ENCODE measurements around the gene FOXO1. TPM values are rescaled to one million over a fixed set of nuclear protein-coding genes. Genes with fewer than 3 reads are reported as not detected.

FOXO1 gene
- total RNA-seq, 1 donor from 2014 or later, result 13.2 TPM

DNA sequence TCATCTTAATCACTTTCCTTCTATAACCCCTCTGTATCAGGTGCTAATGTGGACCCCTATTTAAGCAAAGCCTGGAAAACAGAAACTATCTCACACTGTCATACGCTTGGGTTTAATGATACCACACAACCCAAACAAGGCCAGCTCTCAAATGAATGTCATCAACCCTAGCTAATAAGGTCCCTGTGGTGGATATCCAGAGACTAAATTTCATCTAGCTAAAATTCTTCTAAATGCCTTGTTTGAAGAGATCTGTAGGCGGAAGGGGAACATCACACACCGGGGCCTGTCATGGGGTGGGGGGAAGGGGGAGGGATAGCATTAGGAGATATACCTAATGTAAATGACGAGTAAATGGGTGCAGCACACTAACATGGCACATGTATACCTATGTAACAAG is 95.5 kb downstream of the FOXO1 start:
- DNase-seq, result no peak
- H3K27ac ChIP-seq (replicated peaks), result no peak overlapping the region
- TF ChIP-seq, protein P1, sequence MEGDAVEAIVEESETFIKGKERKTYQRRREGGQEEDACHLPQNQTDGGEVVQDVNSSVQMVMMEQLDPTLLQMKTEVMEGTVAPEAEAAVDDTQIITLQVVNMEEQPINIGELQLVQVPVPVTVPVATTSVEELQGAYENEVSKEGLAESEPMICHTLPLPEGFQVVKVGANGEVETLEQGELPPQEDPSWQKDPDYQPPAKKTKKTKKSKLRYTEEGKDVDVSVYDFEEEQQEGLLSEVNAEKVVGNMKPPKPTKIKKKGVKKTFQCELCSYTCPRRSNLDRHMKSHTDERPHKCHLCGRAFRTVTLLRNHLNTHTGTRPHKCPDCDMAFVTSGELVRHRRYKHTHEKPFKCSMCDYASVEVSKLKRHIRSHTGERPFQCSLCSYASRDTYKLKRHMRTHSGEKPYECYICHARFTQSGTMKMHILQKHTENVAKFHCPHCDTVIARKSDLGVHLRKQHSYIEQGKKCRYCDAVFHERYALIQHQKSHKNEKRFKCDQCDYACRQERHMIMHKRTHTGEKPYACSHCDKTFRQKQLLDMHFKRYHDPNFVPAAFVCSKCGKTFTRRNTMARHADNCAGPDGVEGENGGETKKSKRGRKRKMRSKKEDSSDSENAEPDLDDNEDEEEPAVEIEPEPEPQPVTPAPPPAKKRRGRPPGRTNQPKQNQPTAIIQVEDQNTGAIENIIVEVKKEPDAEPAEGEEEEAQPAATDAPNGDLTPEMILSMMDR (IDR thresholded peaks at IDR 0.05; ENCODE audit: borderline replicate concordance), result no peak
- H3K9me3 ChIP-seq (replicated peaks), result no peaks in the 10 kb centered on the region
- no peaks in the 10 kb centered on the region for H3K27me3 ChIP-seq (ENCODE audit: low read depth)
- intact Hi-C loops (cut with micrococcal nuclease), result no loop called here
- peaks cover 91% of the 10 kb centered on the region for H3K4me1 ChIP-seq
- H3K36me3 ChIP-seq, result no peaks in the 10 kb centered on the region
- no peak overlapping the region for H3K4me3 ChIP-seq

DNA sequence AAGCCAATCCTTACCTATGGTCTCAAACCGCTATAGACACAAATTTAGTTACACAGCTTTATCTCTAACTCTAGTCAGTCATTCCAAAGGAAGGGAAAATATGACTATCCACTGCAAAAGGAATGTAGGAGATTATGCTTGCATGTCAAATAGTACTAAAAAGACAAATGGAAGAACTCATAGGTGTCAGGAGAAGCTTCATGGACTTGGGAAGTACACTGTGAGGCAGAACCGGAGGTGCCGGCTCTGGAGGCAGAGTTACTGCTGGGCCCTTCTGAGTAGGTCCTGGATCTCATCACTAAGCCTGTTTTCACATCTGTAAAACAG is 97.5 kb downstream of the FOXO1 start:
- intact Hi-C loops (cut with micrococcal nuclease), result no loop called here
- no peaks in the 10 kb centered on the region for H3K36me3 ChIP-seq
- peak overlapping the region; percentile 20 for H3K27ac ChIP-seq (replicated peaks)
- TF ChIP-seq, protein P1 (IDR thresholded peaks at IDR 0.05; ENCODE audit: borderline replicate concordance), result no peak
- H3K4me1 ChIP-seq, result peaks cover 91% of the 10 kb centered on the region
- no peak overlapping the region for H3K4me3 ChIP-seq
- no peak for DNase-seq
- H3K9me3 ChIP-seq (replicated peaks), result no peaks in the 10 kb centered on the region
- no peaks in the 10 kb centered on the region for H3K27me3 ChIP-seq (ENCODE audit: low read depth)

DNA sequence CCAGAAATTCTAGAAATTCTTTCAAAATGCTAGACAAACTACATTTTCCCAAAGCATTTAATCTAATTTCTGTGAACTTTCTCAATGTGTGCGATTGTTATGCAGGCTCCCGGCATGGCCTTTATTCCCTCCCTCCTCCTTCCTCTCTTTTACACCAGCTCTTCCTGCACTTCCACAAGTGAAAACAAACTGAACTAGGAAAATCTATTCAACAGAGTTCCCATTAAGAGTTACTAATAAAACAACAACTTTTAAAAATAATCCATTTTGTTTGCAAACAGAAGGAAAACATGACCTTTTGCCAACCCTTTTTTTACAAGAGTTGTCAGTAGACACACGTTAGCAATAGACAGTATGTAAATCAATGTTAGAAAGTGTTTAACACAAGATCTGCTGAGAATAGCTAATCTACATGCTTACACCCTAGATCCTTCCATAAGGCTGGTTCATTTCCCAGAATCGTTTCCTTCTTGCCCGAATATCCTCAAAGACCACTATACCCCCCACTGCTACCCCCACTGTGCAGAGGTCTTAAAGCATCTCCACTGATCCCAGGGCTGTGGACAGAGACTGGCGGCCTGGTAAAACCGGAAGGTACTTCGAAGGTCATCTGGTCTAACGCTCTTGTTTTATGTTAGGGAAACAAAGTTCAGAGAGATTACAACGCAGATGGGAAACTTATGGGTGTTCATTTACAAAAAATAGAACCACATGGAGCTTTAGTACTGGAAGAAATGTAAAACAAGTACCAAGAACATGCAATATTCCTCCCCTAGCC is 98.0 kb downstream of the FOXO1 start:
- peak overlapping the region; percentile 20 for H3K27ac ChIP-seq (replicated peaks)
- no peaks in the 10 kb centered on the region for H3K9me3 ChIP-seq (replicated peaks)
- TF ChIP-seq, protein P1 (IDR thresholded peaks at IDR 0.05; ENCODE audit: borderline replicate concordance), result no peak
- peaks cover 91% of the 10 kb centered on the region for H3K4me1 ChIP-seq
- H3K4me3 ChIP-seq, result no peak overlapping the region
- no peaks in the 10 kb centered on the region for H3K36me3 ChIP-seq
- H3K27me3 ChIP-seq (ENCODE audit: low read depth), result no peaks in the 10 kb centered on the region
- intact Hi-C loops (cut with micrococcal nuclease), result no loop called here
- DNase-seq, result no peak

DNA sequence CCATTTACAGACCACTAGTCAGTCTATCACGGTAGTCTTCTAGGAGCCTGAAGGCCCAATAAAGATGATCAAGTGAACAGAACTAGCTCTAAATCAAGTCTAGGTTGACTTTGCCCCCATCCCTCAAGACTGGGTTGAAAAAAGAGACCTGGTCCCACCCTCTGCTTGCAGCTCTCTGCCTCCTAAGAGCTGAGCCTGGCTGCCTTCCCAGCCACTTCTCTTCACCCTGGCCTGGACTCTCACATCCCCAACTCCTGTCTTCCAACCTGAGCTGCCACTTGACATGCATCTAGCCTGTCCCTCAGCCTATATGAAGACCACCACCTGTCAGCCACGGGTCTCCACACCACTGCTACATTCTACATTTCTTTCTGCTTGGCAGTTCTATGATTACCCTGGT is 99.6 kb downstream of the FOXO1 start:
- DNase-seq, result no peak
- Histone ChIP-seq H3K27me3 (ENCODE audit: low read depth) (no peaks in the 10 kb centered on the region), H3K4me1 (peaks cover 99% of the 10 kb centered on the region), H3K4me3 (no peak overlapping the region), H3K27ac (replicated peaks) (no peak overlapping the region), H3K9me3 (replicated peaks) (no peaks in the 10 kb centered on the region), H3K36me3 (no peaks in the 10 kb centered on the region)
- intact Hi-C loops (cut with micrococcal nuclease), result no loop called here
- TF ChIP-seq, protein P1 (IDR thresholded peaks at IDR 0.05; ENCODE audit: borderline replicate concordance), result no peak

DNA sequence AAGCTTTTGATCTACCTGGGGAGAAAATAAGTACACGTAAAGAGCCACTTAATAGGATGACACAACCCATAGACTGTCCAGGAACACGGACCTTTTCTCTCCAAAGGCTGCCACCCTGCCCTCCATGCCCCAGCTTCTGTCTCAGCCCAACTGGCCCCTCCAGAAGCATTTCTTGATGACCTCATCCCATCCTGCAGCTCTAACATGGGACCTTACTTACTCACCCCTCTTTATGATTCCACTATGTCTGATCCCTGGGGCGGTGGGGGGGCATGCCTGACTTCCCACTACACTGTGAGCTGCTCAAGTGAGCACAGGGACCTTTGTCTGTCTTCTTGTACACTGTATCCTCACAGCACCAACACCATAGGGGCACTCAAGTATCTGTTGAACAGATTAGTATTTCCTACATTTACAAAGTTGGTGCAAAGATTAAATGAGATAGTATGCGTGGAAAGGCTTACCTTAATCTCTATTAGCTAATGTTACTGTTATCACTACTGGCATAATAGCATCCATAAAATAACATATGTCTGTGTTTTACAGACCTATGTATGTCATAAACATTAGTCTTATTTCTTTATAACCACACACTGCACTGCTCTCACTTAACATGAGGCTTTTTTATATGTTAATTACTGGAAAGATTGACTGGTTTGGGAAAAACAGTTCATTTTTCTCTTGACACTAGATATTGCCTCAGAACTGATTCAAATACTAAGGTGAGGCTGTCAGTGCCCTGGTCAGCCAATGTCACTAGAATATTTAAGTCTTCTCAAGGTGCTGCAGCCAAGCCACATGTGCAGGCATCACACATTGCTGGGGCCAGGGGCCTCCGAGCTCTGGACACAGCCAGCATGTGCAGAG is 100.9 kb downstream of the FOXO1 start:
- Histone ChIP-seq H3K27ac (replicated peaks) (peak overlapping the region; percentile 51), H3K27me3 (ENCODE audit: low read depth) (no peaks in the 10 kb centered on the region), H3K4me1 (peaks cover 94% of the 10 kb centered on the region), H3K4me3 (no peak overlapping the region), H3K36me3 (peaks cover under 1% of the 10 kb centered on the region), H3K9me3 (replicated peaks) (no peaks in the 10 kb centered on the region)
- TF ChIP-seq, protein P1 (IDR thresholded peaks at IDR 0.05; ENCODE audit: borderline replicate concordance), result no peak
- DNase-seq, result no peak
- intact Hi-C loops (cut with micrococcal nuclease), result no loop called here
